Stimulated activated CD4-positive, alpha-beta T cell treated with anti-CD3 and anti-CD28 coated beads, TNF-alpha, amount 100 ng/mL, for 24 hours (primary cell): Measurements from ENCODE around the gene NDUFS6.
"Not testable (repeated sequence)": the region's sequence is repeated elsewhere in the genome, so short reads cannot be mapped to it uniquely, and the experiment has no call there.

Experiments used
- DNase-seq, 3 experiments: peaks; one replicate each; pipeline ENCODE4 v3.0.0-alpha.2; 2020; ENCODE audit warnings: low read depth in 3 of 3

Gene NDUFS6

GRCh38 chr5:1797103-1797800 is 4.0 kb upstream of the NDUFS6 start:
- DNase-seq = no peak

DNA sequence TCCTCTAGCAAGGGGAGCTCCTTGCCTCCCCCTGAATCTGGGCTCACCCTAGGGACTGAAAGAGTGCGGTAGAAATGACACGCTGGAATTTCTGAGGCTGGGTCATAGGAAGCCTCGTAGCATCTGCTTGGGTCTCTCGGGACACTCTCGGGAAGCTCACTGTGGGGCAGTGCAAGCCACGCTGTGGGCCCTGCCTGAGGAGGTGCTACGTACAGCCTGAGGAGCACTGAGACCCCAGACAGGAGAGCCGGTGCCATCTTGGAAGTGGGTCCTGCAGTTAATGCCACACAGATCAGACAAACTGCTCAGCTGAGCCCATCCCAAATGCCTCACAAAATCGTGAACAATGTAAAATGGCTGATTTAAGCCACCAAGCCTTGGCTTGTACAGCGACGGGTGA is 3.4 kb upstream of the NDUFS6 start:
- no peak for DNase-seq

DNA sequence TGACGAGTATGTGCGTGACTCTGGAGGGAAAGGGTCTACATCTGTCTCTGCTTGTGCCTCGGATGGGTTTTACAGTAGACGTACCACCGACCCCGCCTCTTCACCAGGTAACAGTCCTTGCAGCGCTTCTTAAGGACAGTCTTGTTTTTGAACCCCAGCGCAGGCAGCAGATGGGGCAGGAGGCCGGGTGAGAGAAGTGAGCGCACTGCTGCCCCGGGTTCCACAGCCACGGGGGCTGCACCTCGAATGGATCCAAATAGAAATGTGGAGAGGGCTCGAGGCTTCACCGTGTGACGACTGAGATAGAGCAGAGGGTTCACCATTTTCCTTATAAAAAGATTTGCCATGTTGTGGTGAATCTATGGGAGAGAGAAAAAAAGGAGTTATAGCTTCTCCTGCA is 2.6 kb upstream of the NDUFS6 start:
- not testable (repeated sequence) for DNase-seq

GRCh38 chr5:1799110-1799601 is 2.1 kb upstream of the NDUFS6 start:
- DNase-seq = peak in 1 of 3 experiments; percentile 37

DNA sequence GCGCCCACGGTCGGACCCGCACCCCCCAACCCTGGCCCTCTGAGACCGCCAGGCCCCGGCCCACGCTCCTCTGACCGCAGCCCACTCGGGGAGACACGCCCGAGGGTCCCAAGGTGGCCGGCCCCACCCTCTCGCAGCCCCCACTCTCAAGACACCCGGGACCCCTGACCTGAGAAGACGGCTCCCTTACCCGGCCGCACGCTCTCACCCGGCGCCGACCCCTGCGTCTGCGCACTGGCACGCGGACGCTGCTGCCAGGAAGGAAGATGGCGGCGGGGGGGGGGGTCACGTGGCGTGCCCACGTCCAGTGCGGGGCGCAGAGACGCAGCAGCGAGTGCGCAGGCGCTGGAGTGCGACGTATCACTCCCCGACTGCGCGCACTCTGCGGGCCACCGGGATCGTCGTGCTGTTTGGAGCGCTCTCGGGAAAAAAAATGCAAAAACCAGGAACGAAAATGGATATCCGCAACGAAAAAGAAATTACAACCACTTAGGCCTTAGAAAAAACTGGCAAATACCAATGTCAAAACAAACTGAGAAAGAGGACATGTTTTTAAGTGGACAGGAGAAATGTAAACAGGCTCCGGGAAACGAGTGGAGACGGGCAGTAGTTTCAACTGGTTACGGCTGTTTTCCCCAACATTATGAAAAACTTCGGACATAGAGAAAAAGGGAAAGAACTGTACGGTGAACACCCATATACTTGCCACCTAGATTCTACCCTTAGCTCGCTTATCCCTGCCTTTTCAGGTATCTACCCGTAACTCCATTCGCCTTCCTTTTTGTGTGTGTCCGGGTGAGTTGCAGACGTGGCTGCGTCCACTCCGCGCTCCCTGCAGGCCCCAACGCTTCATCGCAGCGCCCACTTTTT is 1.4 kb upstream of the NDUFS6 start, which contains the start of gene MRPL36:
TSS of gene MRPL36 (minus strand) at position 236 of the 870 bp plus-strand sequence. CDS start 902 bp downstream, outside the sequence.
- peak; percentile 88 to 94 (median 88) for DNase-seq

GRCh38 chr5:1800472-1801221 is 560 bp upstream of the NDUFS6 start:
- no peak for DNase-seq

GRCh38 chr5:1801967-1802295 is 724 bp downstream of the NDUFS6 start:
- no peak for DNase-seq

DNA sequence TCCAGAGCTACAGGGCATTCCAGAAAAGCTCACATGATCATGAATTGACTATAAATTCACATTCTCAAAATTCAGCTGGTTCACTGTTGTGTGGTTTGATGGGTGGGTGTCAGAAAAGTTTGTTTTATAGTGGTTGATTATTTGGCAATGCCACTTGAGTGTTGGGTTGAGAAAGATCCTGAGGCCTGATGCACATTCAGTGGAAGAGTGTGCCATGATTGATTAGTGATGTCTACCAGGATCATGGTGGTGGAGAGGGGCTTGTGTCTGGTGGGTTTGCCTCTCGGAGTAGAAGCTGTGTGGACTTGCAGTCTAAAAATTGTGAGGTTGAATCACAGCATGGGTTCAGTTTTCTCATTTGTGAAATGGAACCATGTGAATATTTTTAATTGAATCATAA is 2.0 kb downstream of the NDUFS6 start:
- no peak for DNase-seq

GRCh38 chr5:1804001-1804690 is 2.9 kb downstream of the NDUFS6 start:
- DNase-seq = no peak

DNA sequence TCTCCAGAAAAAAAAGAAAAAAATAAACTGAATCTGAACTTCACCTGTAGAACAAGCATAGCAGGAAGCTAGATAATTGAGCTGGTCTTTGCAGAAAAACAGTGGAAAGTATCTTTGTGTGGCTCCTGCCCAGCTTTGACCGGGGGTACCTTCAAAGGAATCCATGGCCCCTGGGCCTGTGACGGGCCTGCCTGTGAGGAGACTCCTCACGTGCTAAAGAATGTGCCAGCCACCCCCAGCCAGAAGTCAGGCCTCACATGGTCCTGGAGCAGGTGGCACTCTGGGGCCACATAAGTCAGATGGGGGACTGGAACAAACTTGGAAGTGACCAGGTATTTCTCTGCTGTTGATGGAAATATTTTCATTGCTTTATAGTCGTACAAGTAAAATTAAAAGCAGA is 4.1 kb downstream of the NDUFS6 start:
- no peak for DNase-seq

- DNase-seq = no peak
Observed at GRCh38 chr5:1805736-1806135, 4.5 kb downstream of the NDUFS6 start.

DNA sequence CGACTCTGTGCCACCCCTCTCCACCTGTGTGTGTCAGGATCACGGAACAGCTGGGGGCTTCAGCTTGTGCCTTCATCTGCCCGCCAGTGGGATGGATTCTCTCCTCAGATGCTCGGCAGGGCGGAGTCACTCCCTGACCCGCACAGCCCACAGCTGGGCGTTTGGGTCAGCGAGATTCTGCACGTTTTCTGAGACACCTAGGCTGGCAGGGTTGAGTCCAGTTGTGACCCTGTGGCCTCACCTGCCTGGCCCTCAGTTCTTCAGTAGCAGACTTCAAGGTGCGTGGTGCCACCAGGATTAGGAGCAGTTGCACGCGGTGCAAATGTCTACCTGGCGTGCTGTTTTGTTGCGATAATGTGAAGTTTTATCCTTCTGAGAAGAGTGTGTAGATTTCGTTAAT is 5.0 kb downstream of the NDUFS6 start:
- DNase-seq = no peak

DNA sequence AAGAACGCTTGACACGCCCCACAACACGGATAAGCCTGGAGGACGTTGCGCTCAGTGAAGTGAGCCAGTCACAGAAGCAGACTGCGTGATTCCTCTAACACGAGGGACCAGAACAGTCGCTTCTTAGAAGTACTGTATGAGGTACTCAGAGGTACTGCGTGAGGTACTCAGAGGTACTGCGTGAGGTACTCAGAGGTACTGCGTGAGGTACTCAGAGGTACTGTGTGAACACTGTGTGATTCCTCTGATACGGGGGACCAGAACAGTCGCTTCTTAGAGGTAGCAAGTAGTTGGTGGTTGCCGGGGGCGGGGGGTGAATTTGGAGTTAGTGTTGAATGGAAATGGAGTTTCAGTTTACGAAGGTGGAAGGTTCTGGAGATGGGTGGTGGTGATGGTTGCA is 5.8 kb downstream of the NDUFS6 start:
- no peak for DNase-seq

DNA sequence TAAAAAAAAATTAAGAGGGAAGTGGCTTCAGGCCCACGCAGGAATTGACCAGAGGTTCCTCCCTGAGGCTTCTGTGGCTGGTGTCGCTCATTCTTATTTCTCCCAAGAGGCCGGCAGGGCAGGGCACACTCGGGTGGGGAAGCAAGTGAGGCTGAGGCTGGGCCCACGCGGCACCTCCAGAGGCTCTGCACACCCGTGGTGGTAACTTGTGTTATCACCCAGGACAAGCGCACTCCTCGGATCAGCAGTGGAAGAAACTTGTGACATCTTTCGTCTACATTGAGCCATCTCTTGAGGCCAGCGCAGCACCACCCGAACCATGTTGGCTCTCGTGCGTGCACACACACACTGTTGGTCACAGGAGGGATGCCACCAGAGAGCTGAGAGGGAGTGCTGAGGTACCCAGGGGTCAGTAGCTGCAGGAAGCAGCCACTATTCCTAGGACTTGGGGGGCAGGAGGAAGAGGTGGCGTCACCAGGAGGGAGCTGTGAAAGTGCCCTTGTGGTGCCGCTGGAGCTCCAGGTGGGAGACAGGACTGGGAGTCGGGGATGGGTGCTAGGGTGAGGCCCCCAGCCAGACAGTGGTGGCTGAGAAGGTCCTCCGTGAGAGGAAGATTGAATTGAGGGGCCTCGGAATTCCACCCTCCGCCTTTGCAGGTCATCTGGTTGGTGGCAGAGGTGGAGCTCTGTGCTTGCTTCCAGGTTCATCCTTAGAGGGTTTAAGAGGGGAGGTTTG is 6.4 kb downstream of the NDUFS6 start:
- no peak for DNase-seq

DNA sequence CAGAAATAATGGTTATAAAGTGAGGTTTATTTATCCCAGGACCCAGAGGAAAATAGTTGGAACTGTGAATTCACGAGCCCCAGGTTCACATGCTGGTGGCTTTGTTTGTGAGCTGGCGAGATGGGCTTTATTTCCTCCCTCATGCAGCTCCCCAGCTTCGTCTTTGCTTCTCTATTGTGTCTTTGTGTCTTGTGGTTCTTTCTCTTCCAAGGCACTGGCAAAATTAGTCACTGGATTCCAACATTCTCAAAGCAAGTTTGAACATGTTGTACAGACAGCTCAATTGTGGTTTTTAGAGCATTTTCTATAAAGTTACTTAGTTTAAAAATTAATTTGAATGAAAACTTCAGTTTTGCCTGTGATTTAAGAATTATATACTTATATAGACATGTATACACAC is 7.2 kb downstream of the NDUFS6 start:
- no peak for DNase-seq

- no peak for DNase-seq
Observed at GRCh38 chr5:1809416-1810035, 8.3 kb downstream of the NDUFS6 start.

GRCh38 chr5:1810581-1811101 is 9.4 kb downstream of the NDUFS6 start:
- DNase-seq = no peak

- DNase-seq = no peak
Observed at GRCh38 chr5:1814183-1815020, 13.2 kb downstream of the NDUFS6 start.

- no peak for DNase-seq
Observed at GRCh38 chr5:1815071-1815786, 14.0 kb downstream of the NDUFS6 start.
